Sigmoid colon (tissue), 4 donors: ENCODE data around the gene GRIK1.

Experiments
- CTCF ChIP-seq, 4 experiments: fragments of 450-650 bp in 3 of 4; fragments of 200-600 bp in 1 of 4; IDR thresholded peaks; one replicate each; pipeline ENCODE4 v1.5.1; 2016 to 2019; ENCODE audit warnings: antibody characterized with exemption in 4 of 4, mild to moderate bottlenecking in 3 of 4, moderate library complexity in 2 of 4
- EP300 ChIP-seq, 4 donors: sonication (generic); formaldehyde crosslinking; IDR thresholded peaks; one replicate each; pipeline ENCODE4 v1.6.1; 2017; ENCODE audit warnings: antibody characterized with exemption in 4 of 4
- POLR2A ChIP-seq, 2 donors: fragments of 450-650 bp; IDR thresholded peaks; one replicate each; pipeline ENCODE4 v1.6.1; 2016; ENCODE audit warnings: antibody characterized with exemption in 2 of 2, mild to moderate bottlenecking in 2 of 2, moderate library complexity in 2 of 2
- POLR2AphosphoS5 ChIP-seq, 4 donors: sonication (generic); formaldehyde crosslinking; IDR thresholded peaks; one replicate each; pipeline ENCODE4 v1.6.1; 2017; ENCODE audit warnings: antibody characterized with exemption in 4 of 4

DNA sequence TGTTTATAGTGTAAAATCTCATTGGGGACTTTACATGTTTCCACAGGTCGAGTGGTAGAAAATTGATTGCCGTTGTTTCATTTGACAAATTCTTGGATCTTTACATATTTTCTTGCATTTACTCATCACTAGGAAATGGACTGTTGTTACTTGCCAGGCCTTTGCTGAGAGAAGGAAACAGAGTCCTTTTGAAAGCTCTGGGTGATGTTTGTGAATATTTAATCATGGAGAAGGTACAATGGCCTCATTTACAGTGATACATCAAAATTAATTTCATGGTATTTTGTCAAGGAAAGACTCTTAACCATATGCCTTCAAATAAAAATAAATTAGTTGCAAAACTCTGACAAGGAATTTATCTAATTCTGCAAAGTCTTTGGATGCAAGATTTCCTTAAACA, 198.0 kb downstream of the GRIK1 start:
- TF ChIP-seq CTCF (IDR thresholded peaks at IDR 0.05): no peak
- TF ChIP-seq POLR2A (IDR thresholded peaks at IDR 0.05): no peak
- no peak for TF ChIP-seq EP300 (IDR thresholded peaks at IDR 0.05)
- no peak for TF ChIP-seq POLR2AphosphoS5 (IDR thresholded peaks at IDR 0.05)
